Cerebellar nuclear complex (tissue), 1 donor: ENCODE measurements around the gene KITLG.
"Not testable (repeated sequence)": the region's sequence is repeated elsewhere in the genome, so short reads cannot be mapped to it uniquely, and the experiment has no call there.

Source experiments
- DNase-seq, 2 experiments: peaks; one replicate each; lab custom pipeline; 2025; lab: John Stamatoyannopoulos, UW

The KITLG gene

GRCh38 chr12:88576866-88577265, 3.4 kb downstream of the KITLG start:
- no peak for DNase-seq

- DNase-seq, result no peak
Observed at GRCh38 chr12:88575361-88575970, 4.8 kb downstream of the KITLG start.

- DNase-seq, result no peak
Observed at GRCh38 chr12:88574278-88574677, 6.0 kb downstream of the KITLG start.

GRCh38 chr12:88573583-88573982, 6.7 kb downstream of the KITLG start:
- DNase-seq, result no peak

GRCh38 chr12:88572781-88573549, 7.3 kb downstream of the KITLG start:
- DNase-seq, result no peak

- no peak for DNase-seq
Observed at GRCh38 chr12:88571543-88571942, 8.7 kb downstream of the KITLG start.

GRCh38 chr12:88570103-88570502, 10.2 kb downstream of the KITLG start:
- no peak for DNase-seq

GRCh38 chr12:88566430-88566829, 13.8 kb downstream of the KITLG start:
- DNase-seq, result no peak

- no peak for DNase-seq
Observed at GRCh38 chr12:88562846-88563582, 17.3 kb downstream of the KITLG start.

- DNase-seq, result no peak
Observed at GRCh38 chr12:88562151-88562550, 18.1 kb downstream of the KITLG start.

GRCh38 chr12:88559772-88560171, 20.5 kb downstream of the KITLG start:
- DNase-seq, result no peak

- no peak for DNase-seq
Observed at GRCh38 chr12:88559199-88559598, 21.1 kb downstream of the KITLG start.

GRCh38 chr12:88558340-88558867, 21.9 kb downstream of the KITLG start:
- DNase-seq, result no peak

GRCh38 chr12:88556213-88556774, 24.0 kb downstream of the KITLG start:
- DNase-seq, result no peak

GRCh38 chr12:88553941-88554658, 26.2 kb downstream of the KITLG start:
- DNase-seq, result no peak

- no peak for DNase-seq
Observed at GRCh38 chr12:88552610-88553079, 27.6 kb downstream of the KITLG start.

- no peak for DNase-seq
Observed at GRCh38 chr12:88549929-88550328, 30.3 kb downstream of the KITLG start.

- DNase-seq, result not testable (repeated sequence)
Observed at GRCh38 chr12:88547949-88548348, 32.3 kb downstream of the KITLG start.

- no peak for DNase-seq
Observed at GRCh38 chr12:88546853-88547252, 33.4 kb downstream of the KITLG start.

GRCh38 chr12:88546226-88546625, 34.0 kb downstream of the KITLG start:
- DNase-seq, result no peak
